Activated T-helper 1 cell treated with anti-CD3 and anti-CD28 coated beads, Interleukin-12 subunit alpha, Interleukin-12 subunit beta, Interleukin-2, Interleukin-4 antibody, amounts not matched to agents 30 ng/mL and 10 ng/mL and 1 ng/mL, durations not matched to agents 14 hours and 24 hours and 36 hours (primary cell): ENCODE results near the gene SLC2A11. TPM values are rescaled to one million over a fixed set of nuclear protein-coding genes. Genes with fewer than 3 reads are reported as not detected.

Source experiments
- DNase-seq: peaks from one replicate; pipeline ENCODE4 v3.0.0; 2021; ENCODE audit warnings: low spot score
- H3K27ac Mint-ChIP-seq: one replicate; pipeline ENCODE4 v1.8.0; 2021; ENCODE audit warnings: mild to moderate bottlenecking, mixed read lengths
- H3K27me3 Mint-ChIP-seq: one replicate; pipeline ENCODE4 v1.8.0; 2022; ENCODE audit warnings: mild to moderate bottlenecking, moderate library complexity, mixed read lengths; ENCODE audit not compliant: insufficient read depth
- H3K36me3 Mint-ChIP-seq: one replicate; pipeline ENCODE4 v1.8.0; 2021; ENCODE audit warnings: low read depth, mixed read lengths
- H3K4me1 Mint-ChIP-seq: one replicate; pipeline ENCODE4 v1.8.0; 2021; ENCODE audit warnings: low read depth, mixed read lengths
- H3K4me3 Mint-ChIP-seq: one replicate; pipeline ENCODE4 v1.8.0; 2021; ENCODE audit warnings: mild to moderate bottlenecking, moderate library complexity, mixed read lengths
- H3K9me3 Mint-ChIP-seq: one replicate; pipeline ENCODE4 v1.8.0; 2021; ENCODE audit warnings: mixed read lengths
- intact Hi-C: fragments of 100-400 bp; cut with micrococcal nuclease; formaldehyde crosslinking; loops from one replicate; pipeline ENCODE4 v1.15.1; 2024
- total RNA-seq: library from RNA; stranded (reverse); gene quantifications from 2 replicates; pipeline ENCODE4 v1.2.3, GENCODE V29; 2022

SLC2A11 gene
- total RNA-seq, 1 donor from 2014 or later, result 8.4 TPM

DNA sequence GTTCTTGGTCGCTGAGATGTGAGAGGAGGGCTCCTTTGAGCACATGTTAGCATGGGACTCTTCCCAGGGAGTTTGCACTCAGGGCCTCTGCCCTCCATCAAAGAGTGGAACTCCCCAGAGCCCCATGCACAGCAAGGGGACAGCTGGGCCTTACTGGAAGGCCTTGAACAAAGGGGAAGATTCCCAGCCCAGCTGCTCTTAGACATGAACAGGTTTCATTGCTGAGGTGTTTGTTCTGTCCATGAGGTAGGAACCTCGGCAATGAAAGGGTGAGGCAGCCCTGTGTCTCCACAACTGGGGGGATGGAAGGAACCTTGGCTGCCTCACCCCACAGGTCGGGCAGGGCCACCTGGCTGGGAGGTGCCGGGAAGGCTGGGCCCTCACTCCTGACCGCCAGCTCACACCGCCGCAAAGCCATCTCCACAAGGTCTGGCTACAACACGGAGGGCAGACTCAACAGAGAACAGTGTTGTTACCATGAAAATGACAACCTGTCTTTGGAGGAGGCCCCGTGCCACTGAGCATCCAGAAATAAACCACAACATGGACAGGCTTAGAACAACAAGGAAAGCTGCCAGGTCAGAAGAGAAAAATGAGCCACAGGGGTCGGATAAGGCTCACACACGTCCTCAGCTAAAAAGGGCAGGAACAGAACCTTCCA lies 22.1 kb upstream of the SLC2A11 start:
- peaks cover 10% of the 10 kb centered on the region for H3K36me3 Mint-ChIP-seq
- peak overlapping the region; percentile 26 for H3K4me3 Mint-ChIP-seq
- DNase-seq, result no peak
- H3K4me1 Mint-ChIP-seq, result peaks cover 31% of the 10 kb centered on the region
- H3K27ac Mint-ChIP-seq, result peak overlapping the region; percentile 40
- no peaks in the 10 kb centered on the region for H3K9me3 Mint-ChIP-seq
- H3K27me3 Mint-ChIP-seq, result no peaks in the 10 kb centered on the region
- intact Hi-C loops, result no loop called here

DNA sequence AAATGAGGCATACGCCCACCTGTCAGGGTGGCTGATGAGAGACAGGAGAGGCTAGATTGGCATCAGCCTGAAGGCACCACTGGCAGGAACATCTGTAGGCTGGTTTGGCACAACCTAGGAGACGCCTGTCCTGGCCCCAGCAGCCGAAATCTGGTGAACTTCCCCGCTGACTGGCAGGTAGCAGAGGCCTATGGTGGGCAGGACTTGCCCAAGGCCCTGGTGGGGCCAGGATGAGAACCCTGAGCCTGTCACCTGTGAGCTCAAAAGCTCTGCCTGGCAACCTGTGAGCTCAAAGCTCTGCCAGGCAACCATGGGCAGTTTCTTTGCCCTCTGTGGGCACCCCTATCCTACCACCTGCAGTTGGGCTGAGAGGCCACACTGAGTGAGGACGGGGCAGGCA lies 21.4 kb upstream of the SLC2A11 start:
- Mint-ChIP-seq H3K27me3 (peaks cover 3% of the 10 kb centered on the region), H3K4me3 (peak overlapping the region; percentile 69), H3K27ac (peak overlapping the region; percentile 23), H3K4me1 (peaks cover 27% of the 10 kb centered on the region), H3K36me3 (peaks cover 6% of the 10 kb centered on the region), H3K9me3 (no peaks in the 10 kb centered on the region)
- DNase-seq, result no peak
- intact Hi-C loops, result no loop called here

DNA sequence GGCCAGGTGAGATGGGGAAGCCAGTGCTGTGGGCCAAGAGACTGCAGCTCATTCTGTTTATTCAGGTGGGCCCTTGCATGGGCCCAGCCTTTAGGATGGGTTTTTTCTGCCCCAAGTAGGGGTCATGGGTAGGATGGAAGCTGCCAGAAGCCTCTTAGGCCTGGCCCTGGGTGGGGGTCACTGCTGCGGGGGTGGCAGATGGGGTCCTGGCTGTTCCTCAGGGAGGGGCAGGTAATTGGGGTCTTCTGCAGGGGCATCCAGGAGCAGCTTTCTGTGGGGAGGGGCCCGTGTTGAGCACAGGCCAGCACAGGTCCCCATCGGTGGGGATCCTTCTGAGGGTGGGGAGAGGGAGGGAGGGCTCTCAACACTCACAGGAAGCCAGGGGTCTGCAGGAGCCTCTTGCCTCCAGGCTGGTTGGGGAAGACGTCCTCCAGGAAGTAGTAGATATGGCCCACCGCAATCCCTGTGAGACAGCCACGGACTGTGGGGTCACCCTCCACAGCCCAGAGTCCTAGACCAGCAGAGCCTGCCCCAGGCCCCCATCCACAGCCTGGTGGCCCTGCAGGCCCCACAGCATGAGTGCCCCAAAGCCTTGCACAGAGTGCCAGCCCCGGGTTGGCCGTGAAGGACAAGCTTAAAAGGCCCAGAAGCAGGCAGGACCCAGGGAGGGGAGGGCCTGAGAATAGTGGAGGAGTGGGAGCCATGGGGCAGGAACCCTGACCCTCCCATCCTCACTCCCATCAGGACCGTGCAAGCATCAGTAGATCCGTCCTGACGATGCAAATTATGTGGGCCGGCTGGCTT lies 20.8 kb upstream of the SLC2A11 start:
- peak overlapping the region; percentile 93 for H3K4me3 Mint-ChIP-seq
- intact Hi-C loops, result no loop called here

DNA sequence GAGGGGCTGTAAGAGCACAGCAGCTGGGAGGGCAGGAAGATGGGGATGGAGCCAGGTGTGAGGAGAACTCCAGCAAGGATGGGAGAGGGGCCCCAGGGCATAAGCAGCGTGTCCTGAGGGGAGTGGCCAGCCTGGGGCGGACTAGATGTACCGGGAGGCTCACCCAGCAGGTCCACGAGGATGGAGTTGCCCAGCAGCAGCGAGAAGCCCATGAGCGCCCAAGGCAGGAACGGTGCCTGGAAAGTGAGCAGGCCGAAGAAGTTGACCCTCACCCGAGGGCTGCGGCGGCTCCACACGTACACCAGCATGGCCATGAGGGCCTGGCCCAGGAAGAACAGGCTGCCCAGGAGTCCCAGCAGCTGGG lies 20.2 kb upstream of the SLC2A11 start:
- Mint-ChIP-seq H3K36me3 (peaks cover 5% of the 10 kb centered on the region), H3K9me3 (no peaks in the 10 kb centered on the region), H3K27me3 (peaks cover 3% of the 10 kb centered on the region), H3K4me1 (peaks cover 27% of the 10 kb centered on the region), H3K4me3 (peak overlapping the region; percentile 93), H3K27ac (no peak overlapping the region)
- no peak for DNase-seq
- intact Hi-C loops, result no loop called here

More for the DNA sequence above, 20.8 kb upstream of the SLC2A11 start:
- no peak for DNase-seq
- Mint-ChIP-seq H3K27me3 (peaks cover 3% of the 10 kb centered on the region), H3K27ac (peak overlapping the region; percentile 23), H3K36me3 (peaks cover 5% of the 10 kb centered on the region), H3K9me3 (no peaks in the 10 kb centered on the region), H3K4me1 (peaks cover 27% of the 10 kb centered on the region)

DNA sequence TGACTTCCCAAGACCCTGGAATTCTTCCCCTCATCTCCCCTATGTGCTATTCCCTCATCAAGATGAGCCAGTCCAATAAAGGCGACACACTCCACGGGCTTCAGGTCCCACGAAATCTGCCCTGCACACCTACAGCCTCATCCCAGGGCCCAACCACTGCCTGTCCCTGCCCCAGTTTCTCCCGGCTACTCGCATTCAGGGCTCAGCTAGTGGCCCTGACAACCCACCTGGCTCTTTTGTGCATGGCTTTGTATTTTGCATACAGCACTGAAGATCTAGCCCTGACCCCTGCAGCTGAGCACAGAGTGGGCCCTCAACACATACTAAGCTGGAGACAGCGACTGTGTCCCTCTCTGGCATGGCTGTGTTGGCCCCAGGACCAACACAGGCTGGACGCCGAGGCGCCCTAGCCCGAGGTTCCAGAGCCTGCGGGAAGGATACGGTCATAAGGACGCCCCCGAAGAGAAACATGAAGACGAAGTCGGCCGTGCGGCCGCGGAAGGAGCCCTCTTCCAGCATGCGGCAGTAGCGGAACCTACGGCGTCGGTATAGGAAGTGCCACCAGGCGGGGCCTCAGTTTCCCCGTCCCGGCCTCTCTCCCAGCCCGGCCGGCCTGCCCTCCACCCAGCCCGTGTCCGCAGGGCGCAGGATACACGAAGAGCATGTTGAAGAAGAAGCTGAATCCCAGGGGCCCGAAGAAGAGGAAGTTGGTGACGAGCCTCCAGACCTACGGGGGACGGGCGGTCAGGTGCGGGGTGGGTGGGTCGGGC lies 19.6 kb upstream of the SLC2A11 start:
- Mint-ChIP-seq H3K27me3 (peaks cover 3% of the 10 kb centered on the region), H3K4me3 (peak overlapping the region; percentile 93), H3K9me3 (no peaks in the 10 kb centered on the region), H3K4me1 (peaks cover 27% of the 10 kb centered on the region), H3K36me3 (peaks cover 5% of the 10 kb centered on the region), H3K27ac (peak overlapping the region; percentile 96)
- intact Hi-C loops, result loop anchor here (2.0 kb wide), 4 partner anchors 17 to 141 kb away; partner anchors contain the start of gene SLC2A11
- no peak for DNase-seq

DNA sequence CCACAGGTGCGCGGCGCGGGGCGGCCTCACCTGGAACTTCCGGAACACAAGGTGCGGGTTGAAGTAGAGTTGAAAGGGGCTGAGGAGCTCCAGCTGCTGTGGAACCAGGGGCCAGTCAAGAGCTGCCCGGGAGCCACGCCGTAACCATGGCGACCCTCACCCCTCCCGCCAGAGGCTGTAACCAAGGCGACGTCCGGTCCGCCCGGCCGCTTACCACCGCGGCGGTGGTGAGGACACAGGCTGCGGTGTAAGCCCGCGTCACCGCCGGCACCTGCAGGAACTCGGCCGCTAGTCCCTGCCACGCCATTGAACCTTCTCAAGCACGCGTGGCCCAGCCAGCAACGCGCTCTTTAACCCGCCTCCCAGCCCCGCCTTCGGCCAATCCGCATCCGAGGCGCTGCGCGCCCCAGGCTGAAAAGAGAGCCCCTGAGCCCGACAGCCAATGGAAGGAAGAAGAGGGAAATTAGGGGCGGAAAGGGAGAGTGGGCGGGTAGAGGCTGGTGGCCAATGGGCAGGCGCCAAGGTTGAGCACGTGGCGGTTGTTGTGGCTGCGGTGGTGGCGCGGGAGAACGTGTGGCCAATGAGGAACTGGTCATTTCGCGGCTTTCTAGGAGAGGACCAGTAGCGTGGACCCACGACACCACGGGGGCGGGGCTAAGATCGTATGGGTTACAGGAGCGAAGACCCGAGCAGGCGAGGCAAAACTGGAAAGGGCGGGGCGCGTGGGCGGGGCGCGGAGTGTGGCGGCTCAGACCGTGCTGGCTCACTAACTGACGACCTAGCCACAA lies 18.8 kb upstream of the SLC2A11 start, which contains the start of gene DERL3:
DERL3 (minus strand) TSS at position 326 of the 788 bp plus-strand sequence; CDS start at position 307, 19 bp downstream.
- H3K4me1 Mint-ChIP-seq, result peaks cover 27% of the 10 kb centered on the region
- peaks cover 5% of the 10 kb centered on the region for H3K36me3 Mint-ChIP-seq
- no peaks in the 10 kb centered on the region for H3K9me3 Mint-ChIP-seq
- peak within 1 kb of the TSS; percentile 97 for H3K27ac Mint-ChIP-seq
- intact Hi-C loops, result loop anchor here (1.0 to 2.0 kb wide), 8 partner anchors 18 to 716 kb away; partner anchors contain the start of genes GUCD1, MIF, SLC2A11 and SNRPD3
- peaks cover 3% of the 10 kb centered on the region for H3K27me3 Mint-ChIP-seq
- peak; percentile 97 for DNase-seq
- H3K4me3 Mint-ChIP-seq, result peak within 1 kb of the TSS; percentile 93

DNA sequence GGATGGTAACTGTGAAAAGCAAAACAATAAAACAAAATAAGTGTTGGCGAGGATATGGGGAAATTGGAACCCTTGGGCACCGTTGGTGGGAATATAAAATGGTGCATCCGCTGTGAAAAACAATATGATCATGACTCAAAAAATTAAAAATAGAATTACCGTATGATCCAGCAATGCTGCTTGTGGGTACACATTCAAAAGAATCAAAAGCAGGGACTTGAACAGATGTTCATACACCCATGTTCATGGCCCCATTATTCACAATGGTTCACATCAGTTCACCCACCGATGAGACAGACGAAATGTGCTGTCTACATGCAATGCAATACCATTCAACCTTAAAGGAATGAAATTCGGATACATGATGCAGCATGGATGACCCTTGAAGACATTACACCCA lies 17.6 kb upstream of the SLC2A11 start:
- H3K9me3 Mint-ChIP-seq, result no peaks in the 10 kb centered on the region
- peaks cover 3% of the 10 kb centered on the region for H3K27me3 Mint-ChIP-seq
- peaks cover 5% of the 10 kb centered on the region for H3K36me3 Mint-ChIP-seq
- peaks cover 27% of the 10 kb centered on the region for H3K4me1 Mint-ChIP-seq
- H3K4me3 Mint-ChIP-seq, result peak overlapping the region; percentile 58
- no peak overlapping the region for H3K27ac Mint-ChIP-seq
- intact Hi-C loops, result no loop called here
- DNase-seq, result no peak

DNA sequence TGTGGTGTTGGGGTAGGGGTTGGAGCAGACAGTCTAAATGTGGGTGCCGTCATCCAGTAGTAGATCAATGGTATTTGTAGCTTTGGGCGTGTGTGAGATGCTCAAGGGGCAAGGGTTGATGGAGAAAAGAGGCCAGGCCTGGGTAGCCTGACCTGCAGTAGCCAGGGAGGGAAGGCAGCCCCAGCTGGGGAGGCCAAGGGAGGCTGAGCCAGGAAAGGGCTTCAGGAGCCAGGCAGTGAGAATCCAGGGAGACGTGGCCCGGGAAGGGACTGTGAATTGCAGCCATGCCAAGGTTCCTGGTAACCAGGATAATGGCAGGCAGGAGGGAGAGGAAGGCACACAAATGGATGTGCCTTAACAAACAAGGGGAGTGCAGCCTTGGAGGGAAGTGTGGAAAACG lies 16.4 kb upstream of the SLC2A11 start:
- H3K4me1 Mint-ChIP-seq, result peaks cover 25% of the 10 kb centered on the region
- H3K36me3 Mint-ChIP-seq, result peaks cover 2% of the 10 kb centered on the region
- no peaks in the 10 kb centered on the region for H3K9me3 Mint-ChIP-seq
- no peak overlapping the region for H3K4me3 Mint-ChIP-seq
- no peak for DNase-seq
- H3K27me3 Mint-ChIP-seq, result peaks cover 3% of the 10 kb centered on the region
- peak overlapping the region; percentile 11 for H3K27ac Mint-ChIP-seq
- intact Hi-C loops, result no loop called here

DNA sequence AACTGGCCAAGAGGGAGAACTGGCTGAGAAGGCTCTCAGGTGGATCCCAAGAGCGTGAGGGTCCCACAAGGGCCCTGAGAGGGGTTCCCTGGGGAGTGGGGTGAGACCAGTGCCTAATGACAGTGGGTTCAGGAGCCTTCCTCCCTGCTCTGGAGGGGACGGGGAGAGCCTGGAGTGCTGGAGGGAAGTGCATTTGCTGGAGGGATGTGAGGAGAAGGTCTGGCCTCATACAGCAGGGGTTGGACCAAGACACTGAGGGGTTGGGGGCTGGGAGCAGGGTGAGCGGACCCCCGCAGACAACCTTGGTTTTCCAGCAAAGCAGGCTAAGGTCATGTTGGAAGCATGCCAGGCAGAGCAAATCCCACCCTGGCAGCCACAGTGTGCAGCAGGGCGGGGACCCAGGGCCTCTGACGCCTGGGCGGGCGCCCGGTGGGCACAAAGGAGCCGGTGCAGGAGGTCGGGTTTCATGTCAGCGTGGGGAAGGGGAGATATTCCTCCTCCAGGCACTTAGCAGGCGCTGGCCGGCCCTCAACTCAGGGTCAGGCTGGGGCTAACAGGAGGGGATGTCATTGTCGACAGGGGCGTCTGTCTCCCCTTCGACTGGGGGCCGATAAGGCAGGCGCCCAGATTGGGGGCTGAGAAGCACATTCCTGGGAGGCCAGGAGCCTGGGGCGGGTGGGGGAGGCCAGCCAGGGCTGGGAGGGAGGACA lies 15.8 kb upstream of the SLC2A11 start:
- H3K9me3 Mint-ChIP-seq, result no peaks in the 10 kb centered on the region
- H3K4me1 Mint-ChIP-seq, result peaks cover 23% of the 10 kb centered on the region
- intact Hi-C loops, result no loop called here
- no peak overlapping the region for H3K4me3 Mint-ChIP-seq
- H3K27ac Mint-ChIP-seq, result no peak overlapping the region
- H3K36me3 Mint-ChIP-seq, result peaks cover 2% of the 10 kb centered on the region
- H3K27me3 Mint-ChIP-seq, result peaks cover 3% of the 10 kb centered on the region
- DNase-seq, result no peak

DNA sequence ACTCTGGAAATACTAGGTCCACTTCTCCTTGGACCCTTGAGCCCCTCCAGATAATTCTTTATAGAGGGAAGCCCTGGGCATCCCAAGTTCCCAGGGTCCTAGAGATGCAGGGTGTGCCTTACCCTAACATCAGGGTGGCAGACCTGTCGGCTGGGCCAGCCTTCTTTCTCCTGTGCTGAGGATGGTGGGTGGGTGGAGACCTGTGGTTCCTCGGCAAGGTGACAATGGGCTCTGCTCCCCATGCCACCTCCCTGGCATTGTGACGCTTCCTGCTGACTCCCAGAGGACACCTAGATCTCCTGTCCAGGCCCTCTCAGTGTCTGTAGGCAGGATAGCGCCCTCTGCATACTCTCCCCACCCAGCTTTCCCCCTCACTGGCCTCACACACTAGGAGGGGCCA lies 15.1 kb upstream of the SLC2A11 start:
- Mint-ChIP-seq H3K9me3 (no peaks in the 10 kb centered on the region), H3K27ac (no peak overlapping the region), H3K4me1 (peaks cover 23% of the 10 kb centered on the region), H3K36me3 (peaks cover 2% of the 10 kb centered on the region), H3K4me3 (no peak overlapping the region), H3K27me3 (peaks cover 3% of the 10 kb centered on the region)
- DNase-seq, result no peak
- intact Hi-C loops, result no loop called here

DNA sequence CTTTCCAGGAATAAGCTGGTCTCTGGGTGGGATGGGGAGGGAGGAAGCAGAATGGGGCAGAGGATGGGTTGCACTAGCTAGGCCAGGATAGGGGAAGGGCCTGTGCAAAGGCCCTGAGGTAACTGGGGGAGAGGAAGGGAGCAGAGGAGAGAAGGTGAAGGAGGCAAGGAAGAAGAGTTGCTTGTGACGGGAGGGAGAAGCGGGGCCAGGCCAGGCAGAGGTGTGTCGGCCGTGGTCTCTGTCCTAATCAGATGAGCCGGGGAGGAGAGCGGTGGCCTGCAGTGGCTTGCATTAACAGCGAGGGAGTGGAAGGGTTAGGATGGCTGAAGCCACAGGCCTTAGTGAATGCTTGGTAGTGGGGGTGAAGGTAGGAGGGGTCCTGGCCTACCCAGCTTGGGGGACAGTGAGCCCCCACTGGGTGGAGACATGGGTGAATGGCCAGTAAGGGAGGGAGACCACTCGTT lies 12.9 kb upstream of the SLC2A11 start:
- Mint-ChIP-seq H3K27me3 (peaks cover 3% of the 10 kb centered on the region), H3K9me3 (no peaks in the 10 kb centered on the region), H3K4me3 (no peak overlapping the region), H3K4me1 (peaks cover 4% of the 10 kb centered on the region), H3K36me3 (no peaks in the 10 kb centered on the region), H3K27ac (peak overlapping the region; percentile 18)
- intact Hi-C loops, result no loop called here
- DNase-seq, result no peak
